ENCODE data around the gene ZBTB21.

GRCh38 chr21:42026082-42026435 is 15.9 kb upstream of the ZBTB21 start:
- TF ChIP-seq YY1 (IDR thresholded peaks at IDR 0.05; ENCODE audit: insufficient read depth, insufficient read length): no peak
- TF ChIP-seq ZNF274 (IDR thresholded peaks at IDR 0.05; ENCODE audit: low read depth, low read length): no peak
